Activated naive CD4-positive, alpha-beta T cell treated with Interleukin-2 at 50 U/mL for 16 hours (primary cell): ENCODE results near the gene CEMP1.
"Not testable (repeated sequence)": the region's sequence is repeated elsewhere in the genome, so short reads cannot be mapped to it uniquely, and the experiment has no call there.

Experiments used
- DNase-seq: peaks from one replicate; pipeline ENCODE4 v3.0.0-alpha.2; 2020

CEMP1 gene

GRCh38 chr16:2534335-2534734 lies 3.1 kb upstream of the CEMP1 start:
- DNase-seq = not testable (repeated sequence)

- no peak for DNase-seq
These were observed 2.7 kb upstream of the CEMP1 start for GRCh38 chr16:2533912-2534311.

GRCh38 chr16:2533142-2533755 lies 2.0 kb upstream of the CEMP1 start:
- DNase-seq = not testable (repeated sequence)

- peak; percentile 68 for DNase-seq
These were observed 1.4 kb upstream of the CEMP1 start for GRCh38 chr16:2532494-2533141.

GRCh38 chr16:2531696-2532493 lies 687 bp upstream of the CEMP1 start:
- peak; percentile 99 for DNase-seq

DNA sequence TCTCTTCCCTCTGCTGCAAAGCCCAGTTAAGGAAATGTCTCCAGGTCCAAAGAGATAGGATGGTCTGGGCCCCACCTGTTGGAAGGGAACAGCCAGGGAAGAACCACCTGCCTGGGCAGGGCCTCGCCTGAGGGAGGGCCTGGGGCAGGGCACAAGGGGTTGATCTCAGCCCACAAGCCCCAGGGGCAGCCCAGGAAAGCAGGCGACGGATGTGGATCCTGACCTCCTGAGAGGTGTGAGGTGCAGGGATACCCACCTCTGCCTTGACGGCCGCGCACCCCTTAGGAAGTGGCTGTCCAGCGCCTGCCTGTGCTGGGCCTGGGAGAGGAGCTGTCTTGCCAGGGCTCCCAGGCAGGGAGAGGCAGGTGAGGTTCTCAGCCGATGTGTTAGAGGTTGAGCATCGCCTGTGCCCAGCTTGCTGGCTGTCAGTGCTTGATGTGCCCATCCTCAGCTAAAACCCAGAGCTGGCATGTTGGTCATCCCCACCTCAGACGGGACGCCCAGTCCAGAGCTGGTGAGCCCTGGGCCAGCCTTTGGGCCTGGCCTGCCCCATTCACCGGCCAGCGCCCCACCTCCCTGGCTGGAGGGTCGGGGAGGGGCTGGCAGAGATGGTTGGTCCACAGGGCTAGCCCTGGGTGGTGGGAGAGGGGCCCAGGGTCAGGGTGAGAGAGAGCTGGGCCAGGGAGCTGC lies 434 bp downstream of the CEMP1 start:
- DNase-seq = no peak

DNA sequence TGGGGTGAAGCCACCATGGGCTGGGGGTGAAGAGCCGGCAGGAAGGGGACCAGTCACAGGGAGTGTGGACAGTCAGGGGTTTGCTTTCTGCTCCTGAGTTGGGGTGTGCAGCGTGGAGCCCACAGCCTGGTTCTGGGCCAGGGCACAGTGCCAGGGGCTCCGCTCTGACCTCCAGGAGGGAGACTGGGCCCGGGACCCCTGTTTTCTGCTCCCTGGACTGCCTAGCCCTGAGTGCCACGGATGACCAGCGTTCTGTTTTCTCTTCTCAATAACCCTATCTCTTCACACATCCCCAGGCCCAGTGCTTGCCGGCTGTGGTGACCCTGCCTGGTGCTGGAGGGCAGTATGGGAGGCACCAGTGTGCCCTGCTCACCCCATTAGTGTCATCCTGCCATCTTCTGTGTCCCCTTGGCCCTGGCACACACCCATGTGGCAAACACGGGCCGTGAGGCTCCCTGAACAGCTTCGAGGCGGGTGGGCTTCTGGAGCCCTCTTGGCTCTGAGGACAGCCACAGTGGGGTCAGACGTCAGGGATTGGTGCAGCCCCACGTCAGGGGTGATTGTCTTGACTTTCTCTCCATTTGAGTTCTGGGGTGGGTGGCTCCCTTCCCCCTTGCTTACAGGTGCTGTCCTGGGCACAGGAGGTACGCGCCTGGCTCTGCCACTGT lies 1.1 kb downstream of the CEMP1 start:
- no peak for DNase-seq

DNA sequence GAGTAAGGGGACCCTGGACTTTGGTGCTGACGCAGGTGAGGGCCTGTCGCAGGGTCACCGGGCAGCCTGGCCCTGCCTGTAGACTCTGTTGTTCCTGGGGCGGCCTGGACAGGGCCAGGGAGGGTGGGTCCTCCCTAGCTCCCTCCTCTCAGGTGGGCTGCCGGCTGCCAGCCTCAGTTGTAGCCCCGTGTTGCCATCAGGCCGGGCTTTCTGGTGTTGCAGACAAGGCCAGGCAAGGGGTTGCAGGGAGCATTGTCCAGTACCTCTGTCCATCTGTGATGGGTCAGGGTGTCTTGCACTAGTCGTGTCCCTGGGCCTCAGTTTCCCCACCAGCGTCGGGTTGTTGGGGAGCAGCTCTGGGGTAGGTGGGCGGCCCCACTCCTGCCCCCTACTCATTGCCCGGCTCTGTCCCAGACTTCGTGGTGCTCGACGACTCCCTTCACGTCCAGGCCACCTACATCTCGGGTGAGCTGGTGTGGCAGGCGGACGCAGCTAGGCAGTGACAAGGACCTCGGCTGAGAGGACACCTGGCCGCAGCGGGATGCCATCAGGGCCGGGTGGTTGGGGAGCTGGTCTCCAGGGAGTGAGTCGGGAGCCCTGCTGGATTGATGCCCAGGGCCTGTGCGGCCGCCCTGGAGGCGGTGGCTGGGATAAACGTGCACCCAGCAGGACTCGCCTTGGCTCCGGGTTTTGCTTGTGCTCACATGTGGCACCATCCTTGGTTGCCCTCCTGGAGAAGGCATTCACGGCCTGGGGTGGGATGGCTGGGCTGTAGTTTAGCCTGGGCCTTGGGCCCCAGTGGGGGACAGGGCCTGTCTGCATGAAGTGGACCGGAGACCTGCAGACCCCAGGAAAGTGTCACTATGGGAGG lies 1.9 kb downstream of the CEMP1 start:
- DNase-seq = no peak

DNA sequence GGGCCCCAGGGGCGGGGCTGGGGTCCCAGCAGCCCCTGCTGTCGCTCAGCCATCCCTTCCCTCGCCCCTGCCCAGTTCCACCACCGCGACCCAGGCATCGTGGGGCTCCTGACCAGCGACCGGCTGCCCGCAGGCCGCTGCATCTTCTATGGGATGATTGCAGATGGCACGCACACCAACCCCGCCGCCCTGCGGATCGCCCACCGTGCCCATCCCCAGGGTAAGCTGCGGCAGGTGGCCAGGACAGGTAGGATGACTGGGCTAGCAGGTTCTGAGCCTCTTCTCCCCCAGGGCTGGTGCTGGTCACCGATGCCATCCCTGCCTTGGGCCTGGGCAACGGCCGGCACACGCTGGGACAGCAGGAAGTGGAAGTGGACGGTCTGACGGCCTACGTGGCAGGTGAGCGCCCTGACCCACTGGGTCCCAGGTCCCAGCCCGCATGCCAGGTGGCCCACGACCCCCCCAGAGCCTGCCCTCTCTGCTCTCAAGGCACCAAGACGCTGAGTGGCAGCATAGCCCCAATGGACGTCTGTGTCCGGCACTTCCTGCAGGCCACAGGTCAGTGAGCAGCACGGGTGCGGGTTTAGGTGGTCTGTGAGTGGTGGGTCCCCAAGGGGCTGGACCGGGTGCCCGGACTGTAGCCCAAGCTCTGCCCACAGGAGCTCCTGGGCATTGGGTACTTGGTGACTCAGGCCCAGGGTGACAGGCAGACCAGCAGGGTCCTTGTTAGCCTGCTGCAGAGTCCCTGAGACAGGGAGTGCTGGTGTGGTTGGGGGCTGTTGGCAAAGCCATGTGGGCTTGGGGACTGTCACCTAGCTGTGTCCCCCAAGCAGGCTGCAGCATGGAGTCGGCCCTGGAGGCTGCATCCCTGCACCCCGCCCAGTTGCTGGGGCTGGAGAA lies 2.8 kb downstream of the CEMP1 start:
- no peak for DNase-seq

- no peak for DNase-seq
These were observed 3.5 kb downstream of the CEMP1 start for GRCh38 chr16:2527784-2528100.

DNA sequence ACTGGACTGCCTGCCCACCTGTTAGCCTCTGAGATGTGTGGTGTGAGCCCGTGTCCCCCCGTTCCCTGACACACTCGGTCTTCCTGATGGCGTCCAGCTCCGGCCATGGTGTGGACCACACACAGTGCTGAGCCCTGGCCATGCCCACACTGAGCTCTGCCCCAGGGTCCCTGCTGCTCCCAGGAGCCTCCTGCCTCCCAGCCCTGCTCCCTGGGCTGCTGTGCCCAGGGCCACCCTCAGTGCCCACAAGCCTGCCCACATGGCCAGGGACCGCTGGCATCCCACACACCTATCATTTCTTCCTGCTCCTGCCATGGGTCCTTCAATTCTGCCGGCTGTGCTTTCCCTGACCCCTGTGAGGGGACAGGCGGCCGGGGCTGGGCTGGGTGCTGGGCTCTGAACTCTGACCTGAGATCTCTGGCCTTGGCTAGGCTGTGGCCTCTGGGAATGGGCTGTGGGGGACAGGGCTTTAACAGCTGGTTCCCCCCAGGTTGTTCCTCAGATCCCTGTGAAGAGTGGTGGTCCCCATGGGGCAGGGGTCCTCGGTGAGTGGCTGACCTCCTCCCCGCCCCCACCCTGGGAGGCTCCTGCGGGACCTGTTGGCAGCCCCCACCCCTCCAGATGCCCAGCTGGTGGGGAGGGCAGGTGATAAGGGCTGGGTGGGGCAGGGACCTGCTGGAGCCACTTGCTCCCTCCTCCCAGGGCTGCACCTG lies 4.0 kb downstream of the CEMP1 start:
- DNase-seq = no peak

DNA sequence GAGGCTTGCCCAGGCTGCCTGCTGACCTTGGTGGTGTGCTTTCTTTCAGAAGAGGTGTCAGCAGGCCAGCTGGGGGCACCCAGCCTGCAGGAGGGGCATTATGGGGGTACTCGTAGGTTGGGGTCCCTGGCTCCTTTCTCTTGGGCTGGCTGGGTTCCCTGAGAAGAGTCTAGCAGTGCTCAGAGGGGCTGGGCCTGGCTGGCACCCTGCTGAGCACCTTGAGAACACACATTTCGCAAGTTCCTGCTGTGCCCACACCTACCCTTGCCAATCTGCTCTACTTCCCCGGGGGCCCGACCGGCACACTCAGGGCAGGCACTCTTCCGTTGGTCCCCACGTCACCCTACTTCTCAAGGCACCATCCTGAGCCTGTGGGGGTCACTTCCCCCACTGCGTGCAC lies 5.1 kb downstream of the CEMP1 start:
- no peak for DNase-seq

DNA sequence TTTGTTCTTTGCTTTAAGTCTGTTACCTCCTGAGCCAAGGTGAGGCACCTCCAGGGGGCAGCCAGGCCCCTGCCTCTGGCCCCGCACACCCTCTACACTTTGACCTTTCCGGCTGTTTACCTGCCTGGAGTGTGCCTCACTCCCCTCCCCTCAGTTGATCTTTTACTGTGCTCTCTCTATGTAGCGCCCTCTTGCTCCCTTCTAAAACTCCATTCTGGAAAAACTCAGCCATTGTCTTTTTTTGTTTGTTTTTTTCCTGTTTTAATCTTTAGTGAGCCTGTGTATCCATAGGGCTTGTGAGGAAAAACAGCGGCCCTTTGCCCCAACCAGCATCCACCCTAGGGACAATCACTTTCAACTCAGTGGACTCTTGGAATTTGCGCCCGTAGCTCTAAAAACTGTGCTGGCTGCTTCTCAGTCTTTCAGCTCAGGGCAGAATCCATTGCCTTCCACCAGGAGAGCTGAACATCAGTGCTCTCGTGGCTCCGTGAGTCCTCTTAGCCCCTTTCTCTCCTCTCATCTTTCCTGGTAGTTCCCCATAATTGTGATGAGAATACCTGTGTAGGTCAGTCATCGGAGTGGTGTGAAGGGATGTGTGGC lies 6.8 kb downstream of the CEMP1 start:
- no peak for DNase-seq

DNA sequence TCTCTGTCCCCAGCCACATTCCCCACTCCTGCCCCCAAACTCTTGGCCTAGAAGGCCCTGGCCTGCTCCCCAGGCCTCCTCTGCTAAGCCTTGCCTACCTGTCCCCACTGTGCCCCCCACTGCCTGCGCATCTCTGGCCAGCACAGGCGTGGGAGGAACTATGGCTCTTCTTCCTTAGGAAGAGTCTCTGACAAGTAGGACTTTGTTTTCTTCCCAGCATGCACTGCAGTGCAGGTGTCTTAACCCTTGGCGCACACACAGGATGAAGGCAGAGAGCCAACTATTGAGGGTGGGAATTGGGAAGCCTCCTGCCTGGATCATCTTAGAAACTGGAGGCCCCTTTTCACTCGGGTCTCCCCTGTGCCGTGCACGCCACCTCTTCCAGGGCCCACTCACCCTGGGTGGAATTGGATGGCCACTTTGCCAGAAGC lies 7.4 kb downstream of the CEMP1 start:
- no peak for DNase-seq

DNA sequence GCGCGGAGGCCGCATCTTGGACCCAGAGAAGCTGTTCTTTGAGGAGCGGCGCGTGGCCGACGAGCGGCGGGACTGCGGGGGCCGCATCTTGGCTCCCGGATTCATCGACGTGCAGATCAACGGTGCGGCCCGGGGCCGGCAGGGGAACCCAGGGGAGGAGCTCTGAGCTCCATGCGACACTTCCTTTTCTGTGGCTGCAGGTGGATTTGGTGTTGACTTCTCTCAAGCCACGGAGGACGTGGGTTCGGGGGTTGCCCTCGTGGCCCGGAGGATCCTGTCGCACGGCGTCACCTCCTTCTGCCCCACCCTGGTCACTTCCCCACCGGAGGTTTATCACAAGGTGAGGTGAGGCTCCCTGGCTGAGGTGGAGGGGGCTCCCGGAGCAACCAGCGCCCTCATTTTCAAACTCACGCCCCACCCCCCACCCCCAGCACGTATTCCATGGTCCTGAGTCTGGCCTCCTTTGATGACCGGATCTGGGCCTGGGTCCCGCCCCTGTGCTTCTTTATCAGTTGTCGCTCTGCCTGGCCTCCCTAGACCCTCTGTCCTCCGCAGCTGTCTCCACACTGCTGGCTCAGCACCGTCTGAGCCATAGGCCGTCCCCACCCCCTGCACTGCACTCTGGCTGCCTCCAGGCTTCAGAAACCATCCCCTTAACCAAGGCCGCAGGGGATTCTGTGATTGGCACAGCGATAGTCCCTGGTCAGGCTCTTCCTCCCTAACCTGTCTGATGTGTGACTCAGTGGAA lies 10.2 kb downstream of the CEMP1 start:
- DNase-seq = peak; percentile 56

DNA sequence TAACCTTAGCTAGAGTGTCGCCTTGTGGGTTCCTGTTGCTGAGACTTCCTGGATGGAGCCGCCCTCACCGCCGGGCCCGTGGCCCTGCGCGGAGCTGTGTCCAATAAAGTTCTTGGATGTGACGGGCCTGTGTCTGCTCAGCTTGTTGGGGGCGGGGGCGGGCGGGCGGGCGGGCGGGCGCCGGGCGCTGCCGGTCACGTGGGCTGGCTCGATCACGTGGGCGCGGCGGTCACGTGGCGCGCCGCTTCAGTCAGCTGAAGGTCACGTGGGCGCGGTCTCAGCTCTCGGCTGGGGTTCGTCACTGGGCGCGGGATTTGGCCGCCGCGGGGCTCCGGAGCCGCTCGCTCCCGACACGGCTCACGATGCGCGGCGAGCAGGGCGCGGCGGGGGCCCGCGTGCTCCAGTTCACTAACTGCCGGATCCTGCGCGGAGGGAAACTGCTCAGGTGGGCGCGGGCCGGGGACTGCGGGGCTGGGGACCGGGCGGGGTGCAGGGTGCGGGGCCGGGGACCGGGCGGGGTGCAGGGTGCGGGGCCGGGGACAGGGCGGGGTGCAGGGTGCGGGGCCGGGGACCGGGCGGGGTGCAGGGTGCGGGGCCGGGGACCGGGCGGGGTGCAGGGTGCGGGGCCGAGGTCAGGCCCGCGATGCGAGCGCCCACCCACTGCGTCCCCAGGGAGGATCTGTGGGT lies 11.0 kb downstream of the CEMP1 start, which contains the start of gene AMDHD2:
TSS of gene AMDHD2 (plus strand) at position 275 of the 687 bp plus-strand sequence. CDS start at position 363, 88 bp downstream.
- DNase-seq = peak; percentile 90

DNA sequence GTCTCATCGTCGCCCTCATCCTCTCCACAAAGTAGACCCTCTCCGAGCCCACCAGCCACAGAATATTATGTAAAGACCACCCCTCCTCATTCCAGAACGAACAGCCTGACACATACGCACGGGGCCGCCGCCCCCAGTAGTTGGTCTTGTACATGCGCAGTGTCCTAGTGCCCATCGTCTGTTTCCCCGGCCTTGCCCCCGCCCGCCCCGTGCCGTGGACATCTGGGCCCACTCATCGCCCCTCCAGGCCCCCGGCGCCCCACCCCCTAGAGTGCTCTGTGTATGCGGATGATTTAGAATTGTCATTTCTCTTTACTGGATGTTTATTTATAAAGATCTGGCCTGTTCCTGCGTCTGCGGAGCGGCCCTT lies 11.5 kb downstream of the CEMP1 start:
- DNase-seq = no peak
